ENCODE data around the gene CHRNB1. TPM values are rescaled to one million over a fixed set of nuclear protein-coding genes. Genes with fewer than 3 reads are reported as not detected.

CHRNB1 gene, protein sequence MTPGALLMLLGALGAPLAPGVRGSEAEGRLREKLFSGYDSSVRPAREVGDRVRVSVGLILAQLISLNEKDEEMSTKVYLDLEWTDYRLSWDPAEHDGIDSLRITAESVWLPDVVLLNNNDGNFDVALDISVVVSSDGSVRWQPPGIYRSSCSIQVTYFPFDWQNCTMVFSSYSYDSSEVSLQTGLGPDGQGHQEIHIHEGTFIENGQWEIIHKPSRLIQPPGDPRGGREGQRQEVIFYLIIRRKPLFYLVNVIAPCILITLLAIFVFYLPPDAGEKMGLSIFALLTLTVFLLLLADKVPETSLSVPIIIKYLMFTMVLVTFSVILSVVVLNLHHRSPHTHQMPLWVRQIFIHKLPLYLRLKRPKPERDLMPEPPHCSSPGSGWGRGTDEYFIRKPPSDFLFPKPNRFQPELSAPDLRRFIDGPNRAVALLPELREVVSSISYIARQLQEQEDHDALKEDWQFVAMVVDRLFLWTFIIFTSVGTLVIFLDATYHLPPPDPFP
- total RNA-seq, result 12.5 TPM

DNA sequence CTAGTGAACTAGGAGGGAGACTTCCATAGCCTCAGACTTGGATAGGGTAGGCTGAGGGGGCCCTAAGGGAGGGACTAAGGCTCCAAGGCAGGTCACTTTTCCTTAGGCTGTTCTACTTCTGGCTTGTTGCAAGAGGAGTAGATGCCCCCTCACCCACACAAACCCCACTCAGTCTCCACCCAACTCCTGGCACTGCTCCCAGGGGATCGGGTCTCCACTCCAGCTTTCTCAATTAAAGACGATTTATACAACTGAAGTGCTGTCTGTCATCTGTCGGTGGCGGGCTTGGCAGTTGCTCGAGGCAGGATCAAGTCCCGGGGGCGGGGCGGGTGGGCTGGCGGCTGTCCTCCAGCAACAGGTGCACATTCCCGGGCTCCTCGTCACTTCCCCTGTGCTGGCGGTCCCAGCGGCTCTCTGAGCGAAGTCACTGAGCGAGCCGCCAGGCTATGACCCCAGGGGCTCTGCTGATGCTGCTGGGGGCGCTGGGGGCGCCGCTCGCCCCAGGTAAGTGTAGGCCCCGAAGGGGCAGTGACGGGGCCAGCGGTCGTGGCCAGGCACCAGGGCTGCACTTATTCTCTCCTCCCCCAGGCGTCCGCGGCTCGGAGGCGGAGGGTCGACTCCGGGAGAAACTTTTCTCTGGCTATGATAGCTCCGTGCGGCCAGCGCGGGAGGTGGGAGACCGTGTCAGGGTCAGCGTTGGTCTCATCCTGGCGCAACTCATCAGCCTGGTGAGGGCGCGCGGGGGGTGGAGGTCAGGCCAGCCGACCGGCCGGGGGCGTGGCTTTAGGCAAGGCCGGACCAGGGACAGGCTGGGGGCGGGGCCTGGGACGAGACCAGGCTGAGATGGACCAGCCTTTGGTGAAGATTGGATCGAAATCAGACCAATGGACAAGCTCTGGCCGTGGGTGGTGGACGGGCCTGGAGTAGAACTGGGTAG, at the start of gene CHRNB1:
Gene CHRNB1 (plus strand): TSS at position 380 of the 937 bp plus-strand sequence. CDS start 67 bp downstream, at position 447.
- DNase-seq, result no peak

DNA sequence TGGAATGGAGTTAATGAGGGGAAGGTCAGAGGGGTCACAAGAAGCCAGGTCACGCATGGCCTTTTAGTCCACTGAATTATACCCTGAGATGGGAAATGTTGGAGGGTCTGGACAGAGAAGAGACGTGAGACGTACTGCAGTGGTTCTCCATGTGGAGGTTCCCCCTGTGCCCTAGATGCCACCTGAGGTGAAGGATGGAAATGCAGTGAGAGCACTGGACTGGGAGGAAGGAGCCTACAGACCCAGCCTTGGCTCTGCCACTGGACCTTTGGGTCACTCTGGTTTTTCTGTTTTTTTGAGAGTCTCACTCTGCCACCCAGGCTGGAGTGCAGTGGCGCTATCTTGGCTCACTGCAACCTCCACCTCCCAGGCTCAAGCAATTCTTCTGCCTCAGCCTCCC, 48.7 kb upstream of the CHRNB1 start:
- DNase-seq, result no peak

DNA sequence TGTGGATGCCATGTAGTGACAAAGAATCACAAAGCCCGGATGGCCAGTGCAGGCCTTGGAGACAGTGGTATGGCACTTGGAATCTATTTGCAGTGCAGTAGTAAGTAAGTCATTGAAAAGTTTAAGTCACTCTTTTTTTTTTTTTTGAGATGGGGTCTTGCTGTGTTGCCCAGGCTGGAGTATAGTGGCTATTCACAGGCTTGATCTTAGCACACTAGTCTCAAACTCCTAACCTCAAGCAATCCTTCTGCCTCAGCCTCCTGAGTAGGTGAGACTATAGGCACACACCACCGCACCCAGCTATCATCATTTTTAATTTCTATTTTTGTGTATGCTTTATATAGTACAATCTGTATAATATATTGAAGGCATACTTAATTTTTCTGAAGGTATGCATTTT, 46.2 kb upstream of the CHRNB1 start:
- no peak for DNase-seq

- peak; percentile 59 for DNase-seq
These were observed 41.7 kb upstream of the CHRNB1 start for GRCh38 chr17:7403043-7403726.

DNA sequence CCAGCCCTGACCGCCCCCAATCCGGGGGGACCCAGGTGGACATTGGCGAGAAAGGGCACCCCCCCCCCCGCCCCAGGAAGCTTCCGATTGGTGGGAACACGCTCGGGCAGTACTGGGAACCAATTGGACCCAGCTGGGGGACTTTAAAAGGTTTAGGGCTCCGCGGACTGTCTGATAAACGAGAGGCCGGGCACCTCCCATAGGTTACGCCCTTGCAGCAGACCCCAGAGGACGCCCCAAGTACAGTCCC, 41.2 kb upstream of the CHRNB1 start:
- no peak for DNase-seq

DNA sequence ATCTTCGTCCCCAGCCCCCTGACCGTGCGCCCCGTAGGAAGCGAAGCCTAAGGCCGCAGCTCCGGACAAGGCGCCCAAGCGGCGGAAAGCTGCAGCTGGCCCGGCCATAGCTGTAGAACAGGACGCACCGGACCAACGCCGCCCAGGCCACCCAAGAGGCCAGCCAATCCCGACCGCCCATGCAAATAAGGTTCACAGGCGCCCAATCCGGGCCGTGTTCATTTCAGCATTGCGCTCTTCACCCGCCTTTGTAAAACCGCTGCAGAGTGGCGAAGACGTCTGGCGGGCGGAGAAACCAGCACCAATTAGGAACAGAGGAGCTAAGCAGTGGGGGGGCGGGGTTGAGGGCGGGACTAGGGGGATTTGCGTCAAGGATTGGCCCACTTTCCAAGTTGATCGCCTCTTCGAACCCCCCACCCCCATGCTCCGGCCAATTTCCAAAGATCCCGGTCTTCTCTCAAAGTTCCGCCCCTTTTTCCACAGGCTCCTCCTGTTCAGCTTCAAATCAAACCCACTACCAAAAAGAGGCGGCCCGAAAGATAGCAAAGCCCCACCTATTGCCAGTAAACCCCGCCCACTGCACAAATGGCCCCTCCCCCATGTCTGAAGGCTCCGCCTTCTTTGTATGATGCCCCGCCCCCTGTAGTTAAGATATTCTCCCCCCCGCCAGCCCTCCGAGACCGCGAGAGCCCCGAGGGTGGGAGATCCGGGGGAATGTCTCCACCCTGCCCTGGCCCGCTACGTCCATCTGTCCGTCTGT, 40.7 kb upstream of the CHRNB1 start, which contains the start of gene TMEM256:
Gene TMEM256 (minus strand): TSS at position 121 of the 760 bp plus-strand sequence. CDS start 13 bp downstream, at position 108.
- DNase-seq, result peak; percentile 100

DNA sequence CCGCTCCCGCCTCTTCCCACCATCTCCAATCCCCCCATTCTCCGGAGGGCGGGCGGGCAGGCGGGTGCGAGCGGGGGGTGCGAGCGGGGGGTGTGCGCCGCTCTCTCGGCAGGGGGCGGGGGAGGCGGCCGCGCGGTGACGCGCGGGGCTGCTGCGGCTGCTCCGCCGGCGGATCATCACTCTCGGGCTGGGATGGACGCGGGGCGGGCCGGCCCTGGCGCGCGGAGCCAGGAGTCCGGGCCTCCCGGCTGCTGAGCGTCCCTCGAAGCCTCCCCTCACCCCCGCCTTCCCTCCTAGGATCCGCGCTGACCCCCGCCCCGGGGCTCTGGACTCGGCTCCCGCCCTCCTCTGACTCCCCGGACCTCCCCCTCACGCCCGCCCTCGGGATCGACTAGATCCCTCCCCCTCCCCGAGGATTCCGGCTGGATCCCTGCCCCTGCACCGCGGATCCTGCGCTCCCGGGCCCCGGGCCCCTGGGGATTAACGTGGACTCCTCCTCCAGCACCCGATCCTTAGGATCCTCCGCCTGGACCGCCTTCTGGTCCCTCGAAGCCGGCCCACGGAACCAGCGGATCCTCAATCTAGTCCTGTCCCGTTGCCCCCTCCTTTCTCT, 40.0 kb upstream of the CHRNB1 start:
- peak; percentile 88 for DNase-seq

GRCh38 chr17:7405350-7406234, 39.3 kb upstream of the CHRNB1 start:
- no peak for DNase-seq

- DNase-seq, result no peak
These were observed 38.5 kb upstream of the CHRNB1 start for GRCh38 chr17:7406235-7406825.

DNA sequence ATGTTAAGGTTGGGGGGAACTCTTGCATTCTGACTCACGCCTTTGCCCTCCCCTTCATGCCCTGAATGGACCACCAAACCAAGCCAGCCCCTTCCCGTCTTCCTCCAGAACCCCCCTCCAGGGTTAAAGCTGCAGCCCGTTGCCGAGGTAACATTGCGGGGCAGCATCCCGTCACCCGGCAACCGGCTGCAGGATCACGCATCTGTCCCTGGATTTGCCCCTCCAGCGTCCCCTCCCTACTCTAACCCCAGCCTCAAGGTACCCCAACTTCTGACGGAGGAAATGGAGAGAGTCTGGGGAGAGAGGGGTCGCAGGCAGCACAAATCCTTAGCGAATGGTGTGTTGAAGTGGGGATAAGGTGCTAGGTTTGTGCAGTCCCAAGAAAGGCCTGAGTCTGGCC, 37.8 kb upstream of the CHRNB1 start:
- no peak for DNase-seq

DNA sequence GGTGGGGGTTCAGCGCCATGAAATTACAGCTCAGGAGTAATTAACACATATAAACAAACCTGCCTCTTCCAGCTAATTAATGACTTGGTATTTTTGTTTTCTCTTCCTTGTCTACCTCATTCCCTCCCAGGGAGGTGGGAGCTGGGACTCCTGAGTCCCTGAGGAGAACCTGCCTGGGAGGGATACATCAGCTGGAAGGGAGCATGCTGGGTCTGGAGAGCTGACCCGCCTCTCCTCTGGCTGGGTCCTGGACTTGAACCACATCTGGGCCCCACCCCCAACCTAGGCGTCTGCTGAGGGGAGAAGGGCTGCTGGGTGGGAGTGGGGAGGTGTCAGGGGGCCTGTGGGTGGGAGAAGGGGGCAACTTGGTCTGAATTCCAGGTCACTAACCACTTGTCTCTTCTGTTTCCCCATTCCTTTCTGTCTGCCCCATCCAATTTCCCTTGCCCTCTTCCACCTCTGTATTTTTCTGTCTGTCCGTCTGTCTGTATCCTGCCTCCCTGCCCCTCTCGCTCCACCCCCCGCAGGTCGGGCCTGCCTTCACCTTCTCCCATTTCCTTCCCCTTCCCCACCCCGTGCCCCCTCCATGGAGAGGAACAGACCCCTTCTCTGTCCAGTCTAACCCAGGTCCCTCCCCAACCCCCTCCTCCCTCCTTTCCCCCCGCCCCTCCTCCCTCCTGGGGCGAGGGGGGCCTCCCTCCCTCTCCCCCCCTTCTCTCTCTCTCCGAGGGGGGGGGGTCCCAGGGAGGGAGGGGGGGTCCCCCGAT, 37.2 kb upstream of the CHRNB1 start, which contains the start of gene NLGN2:
Gene NLGN2 (plus strand): TSS at position 361 of the 767 bp plus-strand sequence. CDS start 411 bp downstream, outside the sequence.
- DNase-seq, result no peak

DNA sequence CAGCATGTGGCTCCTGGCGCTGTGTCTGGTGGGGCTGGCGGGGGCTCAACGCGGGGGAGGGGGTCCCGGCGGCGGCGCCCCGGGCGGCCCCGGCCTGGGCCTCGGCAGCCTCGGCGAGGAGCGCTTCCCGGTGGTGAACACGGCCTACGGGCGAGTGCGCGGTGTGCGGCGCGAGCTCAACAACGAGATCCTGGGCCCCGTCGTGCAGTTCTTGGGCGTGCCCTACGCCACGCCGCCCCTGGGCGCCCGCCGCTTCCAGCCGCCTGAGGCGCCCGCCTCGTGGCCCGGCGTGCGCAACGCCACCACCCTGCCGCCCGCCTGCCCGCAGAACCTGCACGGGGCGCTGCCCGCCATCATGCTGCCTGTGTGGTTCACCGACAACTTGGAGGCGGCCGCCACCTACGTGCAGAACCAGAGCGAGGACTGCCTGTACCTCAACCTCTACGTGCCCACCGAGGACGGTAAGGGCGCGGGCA, 36.6 kb upstream of the CHRNB1 start:
- DNase-seq, result no peak

GRCh38 chr17:7408863-7409262, 36.0 kb upstream of the CHRNB1 start:
- no peak for DNase-seq

GRCh38 chr17:7409716-7410115, 35.1 kb upstream of the CHRNB1 start:
- DNase-seq, result no peak

- no peak for DNase-seq
These were observed 34.0 kb upstream of the CHRNB1 start for GRCh38 chr17:7410634-7411426.

DNA sequence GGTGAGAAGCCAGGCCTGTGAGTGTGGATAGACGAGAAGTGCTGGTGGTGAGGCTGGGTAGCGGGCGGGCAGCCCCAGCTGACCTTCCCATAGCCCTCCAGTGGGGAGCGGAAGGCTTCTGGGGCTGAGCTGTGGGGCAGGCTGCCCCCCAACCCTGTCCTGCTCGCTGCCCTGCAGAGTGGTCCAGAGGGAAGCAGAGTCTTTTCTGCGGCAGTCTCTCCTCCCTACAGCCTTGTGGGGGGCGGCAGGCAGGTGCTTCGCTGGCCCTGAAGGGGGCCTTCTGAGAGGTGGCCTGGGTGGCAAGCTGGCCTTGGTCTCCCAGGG, 33.5 kb upstream of the CHRNB1 start:
- no peak for DNase-seq

GRCh38 chr17:7413346-7413985, 31.4 kb upstream of the CHRNB1 start:
- no peak for DNase-seq

DNA sequence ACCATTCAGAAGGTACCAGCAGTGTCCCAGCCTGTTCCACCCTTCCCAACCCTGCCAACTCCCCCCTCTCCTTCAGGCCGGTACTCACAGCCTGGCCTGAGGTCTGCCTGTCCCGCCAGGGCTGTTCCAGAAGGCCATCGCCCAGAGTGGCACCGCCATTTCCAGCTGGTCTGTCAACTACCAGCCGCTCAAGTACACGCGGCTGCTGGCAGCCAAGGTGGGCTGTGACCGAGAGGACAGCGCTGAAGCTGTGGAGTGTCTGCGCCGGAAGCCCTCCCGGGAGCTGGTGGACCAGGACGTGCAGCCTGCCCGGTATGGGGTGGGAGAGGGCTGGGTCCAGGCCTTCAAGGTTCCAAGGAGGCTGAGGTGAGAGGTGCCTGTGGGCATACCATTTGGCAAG, 30.0 kb upstream of the CHRNB1 start:
- no peak for DNase-seq
